GM11168 (cell line): Measurements from ENCODE around the gene AP3M1.

ENCODE experiments used
- in situ Hi-C: fragments of 300-500 bp; cut with MboI; formaldehyde crosslinking; loops from one replicate; pipeline ENCODE4 v1.12.0; 2022; ENCODE audit warnings: low sequenced_read_pairs; ENCODE audit not compliant: unreplicated experiment

Gene AP3M1

DNA sequence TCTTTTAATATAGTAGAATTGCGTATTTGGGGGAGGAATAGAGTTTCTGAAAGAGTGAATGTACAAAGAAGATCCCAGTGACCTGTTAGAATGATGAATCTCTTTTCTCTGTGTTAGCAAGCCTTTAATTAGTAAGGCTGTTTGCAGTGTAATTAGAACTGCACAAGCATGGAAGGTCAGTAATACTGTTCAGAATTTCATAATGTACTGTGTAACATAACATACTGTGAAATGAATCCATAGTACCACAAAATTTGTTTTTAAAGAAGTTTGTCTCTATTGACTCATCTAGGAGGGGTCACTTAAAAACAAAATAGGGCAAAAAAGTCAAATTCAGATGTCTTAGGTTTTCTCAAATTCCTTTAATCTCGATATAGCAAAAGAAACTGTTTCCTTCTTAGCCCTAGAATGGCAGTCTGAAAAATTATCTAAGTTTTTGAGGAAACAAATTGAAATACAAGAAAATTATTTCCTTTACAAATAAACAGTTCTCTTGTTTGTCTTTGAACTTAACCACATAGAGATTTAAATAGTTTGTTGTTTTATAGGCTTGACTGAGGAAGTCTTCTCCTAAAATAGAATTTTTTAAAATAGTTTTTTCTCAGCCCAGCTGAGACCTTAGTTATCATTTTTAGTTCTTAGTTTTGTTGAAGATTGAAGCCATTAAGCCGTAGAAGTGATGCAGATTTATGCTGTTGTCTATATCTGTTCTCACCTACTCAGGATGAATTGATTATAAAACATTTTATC, 12.9 kb upstream of the AP3M1 start:
- in situ Hi-C loops: no loop called here

GRCh38 chr10:74160013-74160412, 9.4 kb upstream of the AP3M1 start:
- in situ Hi-C loops: no loop called here

DNA sequence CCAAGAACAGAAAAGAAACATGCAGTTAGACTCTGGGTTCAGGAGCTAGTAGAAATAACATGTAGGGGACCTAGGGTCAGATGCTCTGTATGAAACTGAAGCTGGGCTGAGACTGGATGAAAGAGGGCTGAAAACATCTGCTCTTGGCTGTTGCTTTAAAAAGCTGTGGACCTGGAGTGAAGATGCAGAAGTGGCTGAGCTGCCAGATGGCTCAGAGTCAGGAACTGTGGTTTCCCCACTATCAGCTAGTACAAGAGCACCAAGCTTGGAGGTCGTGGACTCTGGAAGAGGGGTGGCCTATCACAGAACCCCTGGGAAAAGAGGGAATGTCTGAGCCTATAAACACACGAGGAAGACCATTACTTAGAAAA, 6.3 kb upstream of the AP3M1 start:
- in situ Hi-C loops: no loop called here

DNA sequence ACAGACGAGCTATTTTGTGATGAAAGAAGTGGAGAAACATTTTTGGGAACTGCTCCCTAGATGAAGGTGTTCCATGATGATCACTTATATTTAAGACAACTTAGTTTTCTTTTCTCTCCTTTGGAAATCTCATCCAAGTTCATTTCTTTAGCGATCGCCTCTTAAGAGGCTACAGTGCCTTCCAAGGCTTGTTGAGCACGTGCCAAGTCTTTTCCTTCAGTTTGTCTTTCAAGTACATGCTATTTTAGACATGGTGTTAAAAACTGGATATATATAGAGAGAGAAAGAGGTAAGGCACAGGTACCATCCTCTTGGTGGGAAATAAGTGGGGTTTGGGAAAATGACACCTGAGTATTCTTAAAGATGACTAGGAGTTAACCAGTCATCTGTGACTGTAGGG, 3.0 kb upstream of the AP3M1 start:
- in situ Hi-C loops: no loop called here

DNA sequence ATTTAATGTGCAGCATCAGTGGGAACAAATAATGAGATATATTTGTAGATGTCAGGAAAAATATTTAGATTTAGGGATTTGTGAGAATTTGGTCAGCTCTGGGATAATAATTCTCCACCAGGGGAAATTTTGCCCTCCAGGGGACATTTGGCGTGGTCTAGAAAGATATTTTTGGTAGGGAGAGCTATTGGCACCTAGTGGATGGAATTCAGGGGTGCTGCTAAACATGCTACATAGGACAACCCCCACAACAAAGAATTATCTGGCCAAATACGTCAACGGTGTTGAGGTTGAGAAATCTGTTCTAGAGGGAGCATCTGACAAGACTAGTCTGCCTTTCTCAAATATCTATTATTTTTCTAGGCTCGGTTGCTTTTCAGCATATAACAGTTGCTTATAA, 2.5 kb upstream of the AP3M1 start:
- in situ Hi-C loops: no loop called here

GRCh38 chr10:74151879-74152722, 1.5 kb upstream of the AP3M1 start:
- in situ Hi-C loops: no loop called here

- in situ Hi-C loops: no loop called here
Measured at GRCh38 chr10:74150990-74151878, 606 bp upstream of the AP3M1 start, which contains the start of gene ADK. Gene ADK (plus strand): TSS chr10:74151221. CDS start chr10:74151279, 58 bp downstream.

GRCh38 chr10:74146980-74147379, 3.6 kb downstream of the AP3M1 start:
- in situ Hi-C loops: loop anchor here (10.0 kb wide), 1 partner anchor 78 kb away; no protein-coding TSS in a partner anchor

GRCh38 chr10:74145133-74145532, 5.5 kb downstream of the AP3M1 start:
- in situ Hi-C loops: loop anchor here (10.0 kb wide), 1 partner anchor 80 kb away; no protein-coding TSS in a partner anchor

GRCh38 chr10:74140553-74140952, 10.1 kb downstream of the AP3M1 start:
- in situ Hi-C loops: loop anchor here (10.0 kb wide), 1 partner anchor 84 kb away; no protein-coding TSS in a partner anchor

GRCh38 chr10:74139981-74140380, 10.6 kb downstream of the AP3M1 start:
- in situ Hi-C loops: loop anchor here (10.0 kb wide), 2 partner anchors 85 to 625 kb away; no protein-coding TSS in a partner anchor

DNA sequence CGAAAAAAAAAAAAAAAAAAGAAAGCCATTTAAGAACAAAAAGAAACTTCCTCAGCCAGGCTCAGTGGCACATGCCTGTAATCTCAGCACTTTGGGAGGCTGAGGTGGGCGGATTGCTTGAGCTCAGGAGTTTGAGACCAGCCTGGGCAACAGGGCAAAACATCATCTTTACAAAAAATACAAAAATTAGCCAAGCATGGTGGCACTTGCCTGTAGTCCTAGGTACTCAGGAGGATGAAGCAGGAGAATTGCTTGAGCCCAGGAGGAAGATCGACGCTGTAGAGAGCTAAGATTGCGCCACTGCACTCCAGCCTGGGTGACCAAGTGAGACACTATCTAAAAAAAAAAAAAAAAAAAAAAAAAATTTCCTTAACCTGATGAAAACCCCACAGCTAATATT, 12.0 kb downstream of the AP3M1 start:
- in situ Hi-C loops: loop anchor here (10.0 kb wide), 1 partner anchor 626 kb away; no protein-coding TSS in a partner anchor

DNA sequence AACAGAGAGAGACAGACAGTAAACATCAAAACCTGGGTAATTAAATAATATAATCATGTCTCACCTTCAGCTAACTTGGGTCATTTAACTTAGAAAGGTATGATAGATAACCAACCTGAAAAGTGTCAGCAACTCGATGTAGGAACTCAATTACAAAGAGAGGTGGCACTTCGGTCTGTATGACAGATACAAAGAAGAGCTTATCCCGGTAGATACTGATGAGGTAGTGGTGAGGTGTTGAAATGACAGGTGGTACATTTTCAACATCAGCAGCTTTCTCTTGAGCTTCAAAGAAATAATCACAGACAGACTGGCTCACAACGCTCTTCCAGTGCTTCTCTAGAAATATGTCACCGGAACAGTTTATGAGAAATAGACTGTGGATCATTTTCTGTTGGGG, 12.6 kb downstream of the AP3M1 start:
- in situ Hi-C loops: loop anchor here (10.0 kb wide), 1 partner anchor 627 kb away; no protein-coding TSS in a partner anchor

- in situ Hi-C loops: loop anchor here (10.0 kb wide), 1 partner anchor 629 kb away; no protein-coding TSS in a partner anchor
Measured at GRCh38 chr10:74135452-74135851, 15.2 kb downstream of the AP3M1 start.

- in situ Hi-C loops: loop anchor here (10.0 kb wide), 1 partner anchor 631 kb away; no protein-coding TSS in a partner anchor
Measured at GRCh38 chr10:74133923-74134820, 16.5 kb downstream of the AP3M1 start.

- in situ Hi-C loops: no loop called here
Measured at GRCh38 chr10:74123081-74123480, 27.5 kb downstream of the AP3M1 start.

GRCh38 chr10:74122060-74122459, 28.6 kb downstream of the AP3M1 start:
- in situ Hi-C loops: no loop called here

DNA sequence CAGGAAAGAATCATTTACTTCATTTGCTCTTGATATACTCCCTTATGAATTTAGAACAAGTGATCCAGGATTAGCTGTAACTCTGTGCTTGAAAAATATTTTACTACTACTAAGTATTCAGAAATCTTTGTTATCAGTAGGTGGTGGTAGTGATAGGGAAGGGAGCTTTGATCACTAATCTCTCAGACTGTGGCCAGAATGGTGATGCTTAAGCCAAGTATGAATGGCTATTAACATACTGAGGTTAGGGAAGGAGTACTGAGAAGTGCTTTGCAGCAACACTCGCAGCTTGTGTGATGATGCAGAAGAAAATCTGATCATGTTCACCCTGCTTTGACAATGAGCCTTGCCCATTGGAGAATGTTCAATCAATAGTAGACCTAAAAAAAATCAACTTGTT, 29.3 kb downstream of the AP3M1 start:
- in situ Hi-C loops: no loop called here

DNA sequence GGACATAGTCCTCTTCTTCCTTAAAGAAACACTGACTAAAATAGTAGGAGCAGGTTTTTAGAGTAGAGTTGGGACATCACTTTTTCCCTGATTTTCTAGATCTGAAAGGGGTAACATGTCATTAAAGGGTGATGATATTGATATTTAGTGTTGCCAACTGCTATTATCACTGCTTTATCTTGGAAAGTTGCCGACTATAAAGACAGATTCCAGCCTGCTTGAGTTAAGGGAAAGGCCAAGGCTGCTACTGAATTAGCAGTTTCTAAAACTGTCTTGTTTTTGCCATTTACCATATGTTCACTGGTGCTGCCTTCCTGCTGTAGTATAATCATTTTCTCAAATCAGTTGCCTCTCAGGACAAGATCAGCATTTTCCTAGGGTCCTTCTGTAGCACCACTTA, 29.7 kb downstream of the AP3M1 start:
- in situ Hi-C loops: no loop called here
